Measurements from ENCODE around the gene PRSS57.
"Not testable (repeated sequence)": the region's sequence is repeated elsewhere in the genome, so short reads cannot be mapped to it uniquely, and the experiment has no call there.

The PRSS57 gene

GRCh38 chr19:676007-676338, 19.3 kb downstream of the PRSS57 start:
- DNase-seq (ENCODE audit: low read depth): no peak
- no peak for TF ChIP-seq CTCF (IDR thresholded peaks at IDR 0.05; ENCODE audit: insufficient read depth, low read depth, low read length, missing control alignments)
- H3K4me3 ChIP-seq (ENCODE audit: low read length): peak overlapping the region; percentile 43

GRCh38 chr19:674282-675151, 20.7 kb downstream of the PRSS57 start:
- H3K4me3 ChIP-seq (ENCODE audit: low read length): no peak overlapping the region
- no peak for TF ChIP-seq CTCF (IDR thresholded peaks at IDR 0.05; ENCODE audit: insufficient read depth, low read depth, low read length, missing control alignments)
- DNase-seq (ENCODE audit: low read depth): no peak

- DNase-seq (ENCODE audit: low read depth): no peak
- TF ChIP-seq CTCF (IDR thresholded peaks at IDR 0.05; ENCODE audit: insufficient read depth, low read depth, low read length, missing control alignments): peak; percentile 13
- H3K4me3 ChIP-seq (ENCODE audit: low read length): no peak overlapping the region
These were observed 24.6 kb downstream of the PRSS57 start for GRCh38 chr19:670609-671075.

- not testable (repeated sequence) for H3K4me3 ChIP-seq (ENCODE audit: low read length); DNase-seq (ENCODE audit: low read depth)
These were observed 26.4 kb downstream of the PRSS57 start for GRCh38 chr19:668675-669434.

- not testable (repeated sequence) for DNase-seq (ENCODE audit: low read depth); H3K4me3 ChIP-seq (ENCODE audit: low read length)
These were observed 28.2 kb downstream of the PRSS57 start for GRCh38 chr19:666985-667573.

GRCh38 chr19:664913-665443, 30.3 kb downstream of the PRSS57 start:
- H3K4me3 ChIP-seq (ENCODE audit: low read length): peak overlapping the region; percentile 1
- TF ChIP-seq CTCF (IDR thresholded peaks at IDR 0.05; ENCODE audit: insufficient read depth, low read depth, low read length, missing control alignments): peak; percentile 92
- peak; percentile 75 for DNase-seq (ENCODE audit: low read depth)

GRCh38 chr19:663682-664117, 31.6 kb downstream of the PRSS57 start:
- no peak for TF ChIP-seq CTCF (IDR thresholded peaks at IDR 0.05; ENCODE audit: insufficient read depth, low read depth, low read length, missing control alignments)
- peak overlapping the region; percentile 52 for H3K4me3 ChIP-seq (ENCODE audit: low read length)
- no peak for DNase-seq (ENCODE audit: low read depth)

Measured in epithelial cell of esophagus (primary cell).